ENCODE data around the gene PACSIN2.
"Not testable (repeated sequence)": the region's sequence is repeated elsewhere in the genome, so short reads cannot be mapped to it uniquely, and the experiment has no call there.

The PACSIN2 gene

DNA sequence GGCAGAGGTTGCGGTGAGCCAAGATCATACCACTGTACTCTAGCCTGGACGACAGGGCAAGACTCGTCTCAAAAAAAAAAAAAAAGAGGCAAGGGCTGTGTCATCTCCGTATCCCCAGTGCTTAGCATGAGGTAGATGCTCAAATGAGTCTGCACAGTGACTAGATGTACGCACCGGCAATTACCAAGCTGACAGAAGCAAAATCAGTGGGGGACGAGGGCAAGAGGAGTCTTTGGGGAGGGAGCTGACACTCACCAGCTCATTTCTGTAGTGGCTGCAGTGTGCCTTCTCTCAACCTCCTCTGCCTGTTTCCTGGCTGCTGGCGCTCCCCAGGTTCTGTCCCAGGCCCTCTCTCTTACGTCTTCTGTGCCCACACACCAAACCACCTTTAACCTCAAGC is 69.9 kb downstream of the PACSIN2 start:
- no peak for DNase-seq (ENCODE audit: low read depth)

DNA sequence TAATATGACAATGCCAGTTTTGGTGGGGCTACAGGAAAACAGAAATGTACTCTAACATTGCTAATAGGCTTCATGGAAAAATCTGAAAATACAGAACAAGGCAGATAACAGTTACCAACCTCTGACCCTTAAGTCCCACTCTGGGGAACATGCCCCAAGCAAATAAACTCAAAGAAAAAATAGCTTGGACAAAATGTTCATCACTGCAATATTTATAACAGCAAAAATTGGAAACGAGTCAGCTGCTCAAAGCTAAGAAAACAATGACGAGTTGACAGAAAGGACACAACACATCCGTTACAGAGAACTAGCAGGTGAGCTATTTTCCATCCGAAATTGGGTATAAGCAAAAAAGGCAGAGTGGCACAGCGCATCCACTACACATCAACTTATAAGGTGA is 70.5 kb downstream of the PACSIN2 start:
- DNase-seq (ENCODE audit: low read depth) = no peak

DNA sequence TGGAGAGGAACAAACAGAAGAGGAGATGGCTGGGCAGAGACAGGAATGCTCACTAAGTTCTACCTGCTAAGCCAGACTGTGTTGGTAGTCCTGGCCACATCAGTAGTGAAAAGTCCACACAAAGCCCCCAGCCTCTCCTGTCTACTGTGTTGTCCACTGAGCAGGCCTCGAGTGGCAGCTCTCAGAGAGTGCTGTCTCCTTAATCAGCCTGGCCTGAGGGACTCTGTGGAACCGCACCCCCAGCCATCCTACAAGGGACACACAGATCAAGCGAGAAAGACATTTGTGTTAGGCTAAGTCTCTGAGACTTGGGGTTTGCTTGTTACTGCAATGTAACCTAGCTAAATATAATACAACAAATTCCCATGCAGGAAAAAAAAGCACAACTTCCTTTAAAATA is 71.0 kb downstream of the PACSIN2 start:
- no peak for DNase-seq (ENCODE audit: low read depth)

GRCh38 chr22:42942351-42942750 is 72.6 kb downstream of the PACSIN2 start:
- DNase-seq (ENCODE audit: low read depth) = no peak

GRCh38 chr22:42939941-42940653 is 74.9 kb downstream of the PACSIN2 start:
- no peak for DNase-seq (ENCODE audit: low read depth)

DNA sequence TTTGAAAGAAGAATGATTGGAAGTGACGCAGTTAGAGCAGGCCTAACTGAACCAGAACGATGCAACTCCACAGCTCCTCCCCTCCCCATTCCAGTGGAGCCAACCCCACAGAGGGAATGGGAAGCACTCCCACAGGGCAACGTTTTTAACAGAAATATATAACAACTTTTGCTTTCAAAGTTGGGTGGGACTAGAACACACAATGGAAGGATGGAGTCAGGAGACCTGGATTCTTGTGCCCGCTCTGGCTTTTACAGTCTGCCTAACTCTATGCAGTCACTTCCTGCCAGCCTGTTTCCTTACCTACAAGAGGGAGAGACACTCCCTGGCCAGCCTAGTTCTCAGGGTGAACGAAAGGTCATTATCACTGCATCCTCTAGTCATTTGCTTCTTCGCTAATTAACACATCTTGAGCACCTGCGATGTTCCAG is 75.5 kb downstream of the PACSIN2 start:
- no peak for DNase-seq (ENCODE audit: low read depth)

DNA sequence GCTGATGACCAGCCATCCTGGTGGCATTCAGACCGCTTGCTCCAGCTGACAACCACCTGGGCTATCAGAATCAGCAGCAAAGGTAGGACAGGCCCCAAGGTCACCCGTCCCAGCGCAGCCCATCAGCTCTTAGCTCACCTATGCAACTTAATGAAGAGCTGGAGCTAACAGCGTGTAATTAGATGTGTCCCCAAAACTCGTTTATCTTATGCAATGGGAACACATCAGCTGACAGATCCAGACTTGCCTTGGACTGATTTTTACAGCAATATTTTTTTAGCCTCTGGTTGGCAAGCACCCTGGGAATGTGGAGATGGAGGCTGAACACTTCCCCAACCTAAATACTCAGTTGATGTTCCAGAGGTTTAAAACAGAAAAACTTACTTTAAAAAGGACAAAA is 76.0 kb downstream of the PACSIN2 start:
- DNase-seq (ENCODE audit: low read depth) = no peak

GRCh38 chr22:42938449-42938848 is 76.5 kb downstream of the PACSIN2 start:
- DNase-seq (ENCODE audit: low read depth) = no peak

- DNase-seq (ENCODE audit: low read depth) = peak; percentile 18
These were observed 77.6 kb downstream of the PACSIN2 start for GRCh38 chr22:42937164-42937843.

GRCh38 chr22:42936680-42937079 is 78.3 kb downstream of the PACSIN2 start:
- not testable (repeated sequence) for DNase-seq (ENCODE audit: low read depth)

GRCh38 chr22:42934338-42934737 is 80.6 kb downstream of the PACSIN2 start:
- no peak for DNase-seq (ENCODE audit: low read depth)

GRCh38 chr22:42933485-42934091 is 81.4 kb downstream of the PACSIN2 start:
- no peak for DNase-seq (ENCODE audit: low read depth)

DNA sequence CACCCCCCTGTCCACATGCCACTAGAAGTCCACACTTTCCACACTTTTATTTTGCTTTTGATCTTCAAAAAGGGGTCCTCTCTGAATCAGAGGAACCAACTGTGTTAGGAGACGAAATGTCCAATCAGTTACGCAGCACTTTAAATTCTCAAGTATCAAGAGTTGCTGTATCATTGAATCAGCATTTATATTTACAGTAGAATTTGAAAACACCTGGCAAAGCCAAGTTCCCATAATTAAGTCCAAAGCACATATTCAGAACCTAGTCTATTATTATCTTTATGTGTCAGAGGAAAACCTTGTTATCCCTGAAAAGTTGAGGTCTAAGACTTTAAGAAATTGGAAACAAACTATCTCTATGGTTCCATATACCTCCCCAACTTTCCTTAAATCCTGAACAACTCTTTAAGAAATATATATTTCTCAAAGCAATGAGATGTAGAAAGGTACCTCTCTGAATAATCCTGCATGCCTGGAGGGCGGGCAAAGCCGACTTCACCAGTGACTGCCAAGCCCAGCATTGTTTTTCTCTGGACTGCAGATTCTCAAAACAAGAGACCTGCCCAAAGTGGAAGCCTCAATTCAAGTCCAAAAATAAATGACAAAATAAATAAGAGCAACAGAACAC is 82.0 kb downstream of the PACSIN2 start:
- DNase-seq (ENCODE audit: low read depth) = no peak

DNA sequence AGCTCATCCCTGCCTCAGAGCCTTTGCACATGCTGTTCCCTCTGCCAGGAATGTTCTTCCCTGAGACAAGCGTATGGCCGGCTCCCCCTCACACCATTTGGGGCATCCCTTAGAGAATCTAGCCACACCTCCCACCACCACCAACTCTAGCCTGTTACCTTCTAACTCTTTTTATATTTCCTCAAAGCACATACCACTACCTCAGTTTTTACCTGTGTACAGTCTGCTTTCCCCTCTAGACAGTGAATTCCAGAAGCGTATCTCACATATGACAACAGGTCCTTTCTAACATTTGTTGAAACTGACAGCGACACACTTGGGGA is 82.8 kb downstream of the PACSIN2 start:
- DNase-seq (ENCODE audit: low read depth) = no peak

GRCh38 chr22:42931421-42932196 is 83.3 kb downstream of the PACSIN2 start:
- DNase-seq (ENCODE audit: low read depth) = no peak

GRCh38 chr22:42930810-42931420 is 84.0 kb downstream of the PACSIN2 start:
- no peak for DNase-seq (ENCODE audit: low read depth)

DNA sequence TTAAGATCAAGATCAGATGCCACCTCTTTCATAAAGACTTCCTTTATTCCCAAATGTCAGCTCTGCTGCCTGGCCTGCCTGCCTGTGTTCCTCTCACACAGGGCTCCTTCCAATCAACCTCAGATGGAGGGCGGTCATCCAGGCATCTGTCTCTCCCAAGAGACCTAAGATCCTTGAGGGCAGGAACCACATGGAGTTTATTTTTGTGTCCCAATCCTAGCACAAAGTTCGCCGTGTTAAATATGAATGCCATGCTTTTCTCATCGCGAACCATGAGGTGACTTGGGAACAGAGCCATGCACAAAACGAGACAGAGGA is 85.2 kb downstream of the PACSIN2 start:
- no peak for DNase-seq (ENCODE audit: low read depth)

DNA sequence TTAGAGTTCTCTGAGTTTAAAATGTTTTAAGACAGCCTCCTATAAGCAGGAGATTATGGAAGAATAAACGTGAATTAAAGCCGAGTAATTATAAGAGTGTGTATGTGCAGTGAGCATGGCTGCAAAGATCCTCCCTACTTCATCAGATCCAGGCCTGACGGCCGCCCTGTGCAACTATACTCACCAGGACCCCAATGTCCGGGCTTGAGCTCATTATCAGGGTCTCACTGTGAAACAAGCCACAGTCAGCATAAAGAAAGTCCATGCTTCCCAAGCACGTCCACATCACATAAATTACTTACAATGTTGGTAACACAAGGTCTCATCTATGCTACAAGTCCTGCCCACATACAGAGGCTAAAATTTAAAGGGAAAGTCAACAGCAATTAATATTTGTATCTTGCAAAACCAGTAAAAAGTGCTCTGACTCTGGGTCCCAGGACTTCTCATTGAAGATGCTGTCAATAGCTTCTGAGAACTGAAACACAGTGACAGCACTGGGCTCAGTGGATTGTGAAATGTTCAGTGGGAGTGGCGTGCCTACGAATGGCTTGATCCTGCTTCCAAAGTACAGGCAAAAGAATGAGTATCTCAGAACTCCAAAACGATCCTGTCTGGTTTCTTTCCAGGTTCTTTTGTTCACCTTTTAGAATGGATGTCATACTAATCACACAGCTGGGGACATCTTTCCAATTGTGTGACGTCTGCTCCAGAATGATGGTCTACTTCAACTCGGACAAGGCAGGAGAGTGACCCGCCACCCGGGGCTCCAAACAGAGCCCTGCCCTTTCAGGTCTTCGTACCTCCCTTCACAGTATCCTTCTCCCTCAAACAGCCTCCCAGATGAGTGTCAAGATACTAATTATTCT is 85.7 kb downstream of the PACSIN2 start:
- DNase-seq (ENCODE audit: low read depth) = no peak

GRCh38 chr22:42927966-42928365 is 87.0 kb downstream of the PACSIN2 start:
- DNase-seq (ENCODE audit: low read depth) = no peak

DNA sequence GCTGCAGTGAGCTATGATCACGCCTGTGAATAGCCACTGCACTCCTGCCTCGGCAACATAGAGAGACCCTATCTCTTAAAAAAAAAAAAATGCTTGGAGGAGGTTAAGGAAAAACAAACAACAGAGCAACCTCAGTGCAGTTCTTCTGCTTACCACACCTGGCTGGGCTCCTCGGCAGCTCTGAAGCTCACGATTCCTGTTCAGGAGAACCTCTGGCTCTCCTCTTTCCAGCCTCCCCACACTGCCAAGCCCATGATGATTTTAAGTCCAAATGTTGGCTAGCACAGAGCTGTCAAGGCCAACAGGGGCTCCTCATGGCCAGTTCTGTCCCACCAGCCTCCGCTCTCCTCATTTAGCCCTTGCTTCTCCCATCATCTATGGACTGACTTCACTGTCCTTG is 88.2 kb downstream of the PACSIN2 start:
- DNase-seq (ENCODE audit: low read depth) = no peak

DNA sequence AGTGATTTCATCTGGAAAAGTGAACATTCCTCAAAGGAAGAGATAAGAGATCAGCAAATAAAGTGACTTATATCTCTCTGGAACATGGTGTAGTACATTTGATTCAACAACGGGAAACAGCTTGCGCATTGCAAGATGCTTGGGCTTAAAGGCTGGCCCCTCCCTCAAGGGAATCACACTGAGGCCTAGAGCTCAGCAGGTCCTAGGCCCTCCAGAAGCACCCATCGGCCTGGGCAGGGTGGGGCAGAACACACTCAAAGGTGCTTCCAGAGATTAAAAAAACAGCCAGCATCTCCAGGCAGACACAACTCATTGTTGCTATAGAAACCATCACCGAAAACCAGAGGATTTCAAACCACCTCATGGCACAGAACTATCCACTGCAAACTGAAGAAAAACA is 88.8 kb downstream of the PACSIN2 start:
- no peak for DNase-seq (ENCODE audit: low read depth)
